GM12878 (cell line): Measurements from ENCODE around the gene DRAXIN. TPM values are rescaled to one million over a fixed set of nuclear protein-coding genes. Genes with fewer than 3 reads are reported as not detected.

Source experiments
- BACH1 ChIP-seq: fragments of 450-650 bp; IDR thresholded peaks from 2 replicates; pipeline ENCODE4 v1.6.1; 2017; ENCODE audit warnings: mild to moderate bottlenecking, borderline replicate concordance
- EED ChIP-seq: sonication (generic); IDR thresholded peaks from 2 replicates; pipeline ENCODE4 v1.6.1; 2016; ENCODE audit warnings: antibody characterized with exemption, low read depth
- MXI1 ChIP-seq: fragments of 150-350 bp; IDR thresholded peaks from 2 replicates; pipeline ENCODE4 v1.6.1; 2011; ENCODE audit warnings: low read depth, mild to moderate bottlenecking, inconsistent platforms, low read length, improper control_type of control experiment
- NFYA ChIP-seq: IDR thresholded peaks from 2 replicates; pipeline ENCODE4 v1.6.1; 2011; ENCODE audit warnings: low read depth, mild to moderate bottlenecking, low read length, improper control_type of control experiment, borderline replicate concordance
- RAD21 ChIP-seq: IDR thresholded peaks from 2 replicates; pipeline ENCODE4 v1.6.1; 2011; ENCODE audit warnings: mild to moderate bottlenecking, low read depth, low read length, moderate library complexity; ENCODE audit not compliant: insufficient read depth
- RCOR1 ChIP-seq: conservative IDR thresholded peaks from 2 replicates; pipeline ENCODE4 v1.6.1; 2012; ENCODE audit warnings: low read depth, low read length, improper control_type of control experiment
- YY1 ChIP-seq: IDR thresholded peaks from 2 replicates; pipeline ENCODE4 v1.6.1; 2011; ENCODE audit warnings: low read depth, mild to moderate bottlenecking, low read length
- polyA plus RNA-seq, 11 experiments: library from polyadenylated mRNA; depleted of rRNA in 4 of 11; unstranded in 6 of 11; stranded (reverse) in 5 of 11; fragments of >200 nt; fragmentation: Nextera tagmentation in 4 of 11; fragmentation: Illumina TruSeq in 1 of 11; extraction: Ambion mirVana in 4 of 11; extraction: Trizol in 1 of 11; gene quantifications; 1 replicate in 1 of 11; 2 replicates in 10 of 11; pipeline versions ENCODE4 v1.2.1 to v1.2.3, GENCODE V29; 2011 to 2016; ENCODE audit warnings: inconsistent platforms in 2 of 11, missing spikeins in 2 of 11, low read depth in 1 of 11
- total RNA-seq, 4 experiments: library from RNA; depleted of rRNA in 3 of 4; stranded (reverse); fragments of >200 nt in 3 of 4; fragmentation: Illumina TruSeq in 1 of 4; extraction: Trizol in 1 of 4; gene quantifications; 2 replicates each; pipeline versions ENCODE4 v1.2.1 to v1.2.3, GENCODE V29; 2013 to 2021
- TF ChIP-seq, protein P1 (sequence below), 3 experiments: IDR thresholded peaks in 2 of 3; conservative IDR thresholded peaks in 1 of 3; 2 replicates each; pipeline ENCODE4 v1.5.1; 2011; ENCODE audit warnings: low read depth in 3 of 3, low read length in 3 of 3, mild to moderate bottlenecking in 3 of 3, control low read depth in 2 of 3, moderate library complexity in 2 of 3, inconsistent platforms in 1 of 3, mixed read lengths in 1 of 3; ENCODE audit not compliant: control insufficient read depth in 2 of 3, insufficient read depth in 1 of 3; ENCODE audit errors: extremely low read depth in 1 of 3
- TF ChIP-seq, protein P2 (sequence below): IDR thresholded peaks from 2 replicates; pipeline ENCODE4 v1.6.1; 2011; ENCODE audit warnings: low read depth, low read length, improper control_type of control experiment, borderline replicate concordance
- TF ChIP-seq, protein P3 (sequence below): IDR thresholded peaks from 2 replicates; pipeline ENCODE4 v1.6.1; 2012; ENCODE audit warnings: low read length, inconsistent platforms
- TF ChIP-seq, protein P4 (sequence below): IDR thresholded peaks from 2 replicates; pipeline ENCODE4 v1.6.1; 2012; ENCODE audit warnings: mild to moderate bottlenecking, low read depth, low read length

The DRAXIN gene
- total and polyA plus RNA-seq, 10 of the 15 experiments (the other 5 are each of a cell fraction or from before 2014, with no cell fraction given): 0.01 to 0.05 (median 0.03) TPM; not detected in 3

DNA sequence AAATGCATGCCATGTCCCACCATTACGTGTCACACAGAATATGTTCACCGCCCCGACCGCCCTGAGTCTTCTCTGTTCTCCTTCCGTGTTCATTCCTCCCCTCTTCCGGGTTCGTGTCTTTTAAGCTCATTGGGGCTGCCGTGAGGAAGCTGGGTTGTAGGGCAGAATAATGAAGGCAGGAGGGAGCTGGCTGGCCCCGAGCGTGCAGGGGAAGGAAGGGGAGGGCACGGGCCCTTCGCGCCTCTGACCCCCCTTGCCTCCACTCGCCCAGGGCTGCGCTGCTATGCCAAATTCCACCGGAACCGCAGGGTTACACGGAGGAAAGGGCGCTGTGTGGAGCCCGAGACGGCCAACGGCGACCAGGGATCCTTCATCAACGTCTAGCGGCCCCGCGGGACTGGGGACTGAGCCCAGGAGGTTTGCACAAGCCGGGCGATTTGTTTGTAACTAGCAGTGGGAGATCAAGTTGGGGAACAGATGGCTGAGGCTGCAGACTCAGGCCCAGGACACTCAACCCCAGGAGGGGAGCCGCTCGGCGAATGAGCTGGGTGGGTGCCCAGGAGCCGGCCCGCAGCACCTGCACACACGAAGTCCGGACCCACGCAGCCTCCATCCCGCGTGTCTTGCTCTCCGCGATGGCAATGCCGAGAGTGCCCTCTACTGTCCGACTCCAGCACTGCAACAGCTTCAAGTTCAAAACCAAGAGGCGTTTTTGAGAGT lies 28.0 kb downstream of the DRAXIN start (continued):
- TF ChIP-seq, protein P1, sequence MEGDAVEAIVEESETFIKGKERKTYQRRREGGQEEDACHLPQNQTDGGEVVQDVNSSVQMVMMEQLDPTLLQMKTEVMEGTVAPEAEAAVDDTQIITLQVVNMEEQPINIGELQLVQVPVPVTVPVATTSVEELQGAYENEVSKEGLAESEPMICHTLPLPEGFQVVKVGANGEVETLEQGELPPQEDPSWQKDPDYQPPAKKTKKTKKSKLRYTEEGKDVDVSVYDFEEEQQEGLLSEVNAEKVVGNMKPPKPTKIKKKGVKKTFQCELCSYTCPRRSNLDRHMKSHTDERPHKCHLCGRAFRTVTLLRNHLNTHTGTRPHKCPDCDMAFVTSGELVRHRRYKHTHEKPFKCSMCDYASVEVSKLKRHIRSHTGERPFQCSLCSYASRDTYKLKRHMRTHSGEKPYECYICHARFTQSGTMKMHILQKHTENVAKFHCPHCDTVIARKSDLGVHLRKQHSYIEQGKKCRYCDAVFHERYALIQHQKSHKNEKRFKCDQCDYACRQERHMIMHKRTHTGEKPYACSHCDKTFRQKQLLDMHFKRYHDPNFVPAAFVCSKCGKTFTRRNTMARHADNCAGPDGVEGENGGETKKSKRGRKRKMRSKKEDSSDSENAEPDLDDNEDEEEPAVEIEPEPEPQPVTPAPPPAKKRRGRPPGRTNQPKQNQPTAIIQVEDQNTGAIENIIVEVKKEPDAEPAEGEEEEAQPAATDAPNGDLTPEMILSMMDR (IDR thresholded peaks at IDR 0.05 in 2 of 3, conservative IDR thresholded peaks at IDR 0.05 in 1 of 3; ENCODE audit: control insufficient read depth in 2 of 3, extremely low read depth in 1 of 3, insufficient read depth in 1 of 3, low read depth in 3 of 3, low read length in 3 of 3): peak; percentile 91 to 98 (median 97)
- no peak for TF ChIP-seq EED
- TF ChIP-seq RAD21: peak; percentile 91
- TF ChIP-seq, protein P2, sequence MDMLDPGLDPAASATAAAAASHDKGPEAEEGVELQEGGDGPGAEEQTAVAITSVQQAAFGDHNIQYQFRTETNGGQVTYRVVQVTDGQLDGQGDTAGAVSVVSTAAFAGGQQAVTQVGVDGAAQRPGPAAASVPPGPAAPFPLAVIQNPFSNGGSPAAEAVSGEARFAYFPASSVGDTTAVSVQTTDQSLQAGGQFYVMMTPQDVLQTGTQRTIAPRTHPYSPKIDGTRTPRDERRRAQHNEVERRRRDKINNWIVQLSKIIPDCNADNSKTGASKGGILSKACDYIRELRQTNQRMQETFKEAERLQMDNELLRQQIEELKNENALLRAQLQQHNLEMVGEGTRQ: no peak
- TF ChIP-seq RCOR1: no peak
- peak; percentile 44; the same call in 1 of the 2 replicates for TF ChIP-seq YY1
- TF ChIP-seq MXI1: no peak
- TF ChIP-seq, protein P3, sequence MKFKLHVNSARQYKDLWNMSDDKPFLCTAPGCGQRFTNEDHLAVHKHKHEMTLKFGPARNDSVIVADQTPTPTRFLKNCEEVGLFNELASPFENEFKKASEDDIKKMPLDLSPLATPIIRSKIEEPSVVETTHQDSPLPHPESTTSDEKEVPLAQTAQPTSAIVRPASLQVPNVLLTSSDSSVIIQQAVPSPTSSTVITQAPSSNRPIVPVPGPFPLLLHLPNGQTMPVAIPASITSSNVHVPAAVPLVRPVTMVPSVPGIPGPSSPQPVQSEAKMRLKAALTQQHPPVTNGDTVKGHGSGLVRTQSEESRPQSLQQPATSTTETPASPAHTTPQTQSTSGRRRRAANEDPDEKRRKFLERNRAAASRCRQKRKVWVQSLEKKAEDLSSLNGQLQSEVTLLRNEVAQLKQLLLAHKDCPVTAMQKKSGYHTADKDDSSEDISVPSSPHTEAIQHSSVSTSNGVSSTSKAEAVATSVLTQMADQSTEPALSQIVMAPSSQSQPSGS: no peak
- TF ChIP-seq, protein P4, sequence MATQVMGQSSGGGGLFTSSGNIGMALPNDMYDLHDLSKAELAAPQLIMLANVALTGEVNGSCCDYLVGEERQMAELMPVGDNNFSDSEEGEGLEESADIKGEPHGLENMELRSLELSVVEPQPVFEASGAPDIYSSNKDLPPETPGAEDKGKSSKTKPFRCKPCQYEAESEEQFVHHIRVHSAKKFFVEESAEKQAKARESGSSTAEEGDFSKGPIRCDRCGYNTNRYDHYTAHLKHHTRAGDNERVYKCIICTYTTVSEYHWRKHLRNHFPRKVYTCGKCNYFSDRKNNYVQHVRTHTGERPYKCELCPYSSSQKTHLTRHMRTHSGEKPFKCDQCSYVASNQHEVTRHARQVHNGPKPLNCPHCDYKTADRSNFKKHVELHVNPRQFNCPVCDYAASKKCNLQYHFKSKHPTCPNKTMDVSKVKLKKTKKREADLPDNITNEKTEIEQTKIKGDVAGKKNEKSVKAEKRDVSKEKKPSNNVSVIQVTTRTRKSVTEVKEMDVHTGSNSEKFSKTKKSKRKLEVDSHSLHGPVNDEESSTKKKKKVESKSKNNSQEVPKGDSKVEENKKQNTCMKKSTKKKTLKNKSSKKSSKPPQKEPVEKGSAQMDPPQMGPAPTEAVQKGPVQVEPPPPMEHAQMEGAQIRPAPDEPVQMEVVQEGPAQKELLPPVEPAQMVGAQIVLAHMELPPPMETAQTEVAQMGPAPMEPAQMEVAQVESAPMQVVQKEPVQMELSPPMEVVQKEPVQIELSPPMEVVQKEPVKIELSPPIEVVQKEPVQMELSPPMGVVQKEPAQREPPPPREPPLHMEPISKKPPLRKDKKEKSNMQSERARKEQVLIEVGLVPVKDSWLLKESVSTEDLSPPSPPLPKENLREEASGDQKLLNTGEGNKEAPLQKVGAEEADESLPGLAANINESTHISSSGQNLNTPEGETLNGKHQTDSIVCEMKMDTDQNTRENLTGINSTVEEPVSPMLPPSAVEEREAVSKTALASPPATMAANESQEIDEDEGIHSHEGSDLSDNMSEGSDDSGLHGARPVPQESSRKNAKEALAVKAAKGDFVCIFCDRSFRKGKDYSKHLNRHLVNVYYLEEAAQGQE: no peak
- TF ChIP-seq BACH1: peak; percentile 77; the same call in 1 of the 2 replicates
- TF ChIP-seq NFYA: no peak
